Tibial nerve (tissue), 4 donors: Measurements from ENCODE around the gene DMD.

ENCODE experiments used
- CTCF ChIP-seq, 5 experiments: fragments of 200-600 bp in 3 of 5; fragments of 450-650 bp in 2 of 5; sonication (generic) in 3 of 5; IDR thresholded peaks; one replicate each; pipeline ENCODE4 v1.5.1; 2016 to 2019; ENCODE audit warnings: antibody characterized with exemption in 5 of 5, mild to moderate bottlenecking in 3 of 5, moderate library complexity in 2 of 5
- EP300 ChIP-seq, 2 donors: sonication (generic); formaldehyde crosslinking; IDR thresholded peaks; one replicate each; pipeline ENCODE4 v1.6.1; 2017; ENCODE audit warnings: antibody characterized with exemption in 2 of 2, mild to moderate bottlenecking in 1 of 2
- POLR2A ChIP-seq, 2 donors: fragments of 450-650 bp; IDR thresholded peaks; one replicate each; pipeline ENCODE4 v1.6.1; 2017; ENCODE audit warnings: antibody characterized with exemption in 2 of 2, mild to moderate bottlenecking in 2 of 2, moderate library complexity in 2 of 2

GRCh38 chrX:31166832-31167231 lies 2044.5 kb downstream of the DMD start:
- no peak for TF ChIP-seq CTCF (IDR thresholded peaks at IDR 0.05)
- TF ChIP-seq POLR2A (IDR thresholded peaks at IDR 0.05) = no peak
- TF ChIP-seq EP300 (IDR thresholded peaks at IDR 0.05) = no peak
